KMS-11 (cell line): Measurements from ENCODE around the gene RIMS1.

Source experiments
- H2AFZ ChIP-seq: fragments of 200-600 bp; sonication (generic); 2 replicates; pipeline ENCODE4 v1.6.1; 2016; ENCODE audit warnings: antibody characterized with exemption, mixed run types, low read depth
- H3K27ac ChIP-seq: fragments of 200-600 bp; sonication (generic); 2 replicates; pipeline ENCODE4 v1.6.1; 2016; ENCODE audit warnings: mild to moderate bottlenecking, mixed run types
- H3K27me3 ChIP-seq: fragments of 200-600 bp; sonication (generic); 2 replicates; pipeline ENCODE4 v1.6.1; 2017; ENCODE audit warnings: mild to moderate bottlenecking, low read depth, mixed run types, moderate library complexity; ENCODE audit not compliant: insufficient read depth
- H3K36me3 ChIP-seq: fragments of 200-600 bp; sonication (generic); 2 replicates; pipeline ENCODE4 v1.6.1; 2017; ENCODE audit warnings: mild to moderate bottlenecking, mixed run types; ENCODE audit not compliant: insufficient read depth
- H3K4me1 ChIP-seq: fragments of 200-600 bp; sonication (generic); 2 replicates; pipeline ENCODE4 v1.6.1; 2016; ENCODE audit warnings: mild to moderate bottlenecking, low read depth, mixed run types; ENCODE audit not compliant: poor library complexity, severe bottlenecking
- H3K4me2 ChIP-seq: fragments of 200-600 bp; sonication (generic); 2 replicates; pipeline ENCODE4 v1.7.0; 2016; ENCODE audit warnings: mild to moderate bottlenecking, mixed run types
- H3K4me3 ChIP-seq: fragments of 200-600 bp; sonication (generic); IDR thresholded peaks from 2 replicates; pipeline ENCODE4 v1.6.1; 2017; ENCODE audit warnings: low read depth, low read length, mixed read lengths; ENCODE audit not compliant: insufficient read depth
- H3K79me2 ChIP-seq: fragments of 200-600 bp; sonication (generic); 2 replicates; pipeline ENCODE4 v1.6.1; 2016; ENCODE audit warnings: low read depth, mixed run types; ENCODE audit not compliant: insufficient read depth
- H3K9ac ChIP-seq: fragments of 200-600 bp; sonication (generic); 2 replicates; pipeline ENCODE4 v1.6.1; 2016; ENCODE audit warnings: mild to moderate bottlenecking, mixed run types
- H4K20me1 ChIP-seq: fragments of 200-600 bp; sonication (generic); 2 replicates; pipeline ENCODE4 v1.6.1; 2016; ENCODE audit warnings: mild to moderate bottlenecking, mixed run types; ENCODE audit not compliant: insufficient read depth
- CTCF ChIP-seq: fragments of 200-600 bp; sonication (generic); conservative IDR thresholded peaks from 2 replicates; pipeline ENCODE4 v1.6.1; 2017; ENCODE audit warnings: low read depth, mild to moderate bottlenecking, antibody characterized with exemption, low read length, moderate library complexity, mixed read lengths

The RIMS1 gene

GRCh38 chr6:72064399-72064975 lies 178.1 kb downstream of the RIMS1 start:
- TF ChIP-seq CTCF: no peak
- no peak overlapping the region for H3K9ac ChIP-seq
- no peak overlapping the region for H3K27ac ChIP-seq
- no peak overlapping the region for H2AFZ ChIP-seq
- H4K20me1 ChIP-seq: no peaks in the 10 kb centered on the region
- no peak overlapping the region for H3K4me2 ChIP-seq
- no peak overlapping the region for H3K4me3 ChIP-seq
- no peaks in the 10 kb centered on the region for H3K36me3 ChIP-seq
- H3K79me2 ChIP-seq: no peaks in the 10 kb centered on the region
- H3K4me1 ChIP-seq: no peaks in the 10 kb centered on the region
- no peaks in the 10 kb centered on the region for H3K27me3 ChIP-seq

DNA sequence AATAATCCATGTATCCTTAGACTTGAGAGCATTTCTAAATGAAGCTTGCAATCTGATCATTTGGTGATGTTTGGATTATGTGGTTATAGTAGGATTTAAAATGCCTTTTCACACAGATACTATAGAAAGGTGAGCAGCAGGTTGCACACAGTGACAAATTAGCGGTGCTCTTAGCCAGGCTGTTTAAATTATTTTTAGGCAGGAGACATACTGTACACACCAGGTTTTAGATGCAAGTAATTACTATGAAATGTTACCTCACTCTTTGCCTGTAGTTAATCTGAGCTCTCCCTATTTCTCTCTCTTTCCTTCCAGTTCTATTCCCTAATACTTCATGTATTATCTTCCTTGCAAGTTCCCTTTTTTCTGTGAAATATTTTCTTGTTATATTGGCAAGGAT lies 191.7 kb downstream of the RIMS1 start:
- Histone ChIP-seq H3K4me1 (no peaks in the 10 kb centered on the region), H3K79me2 (no peaks in the 10 kb centered on the region), H2AFZ (no peak overlapping the region), H3K36me3 (no peaks in the 10 kb centered on the region), H3K4me3 (no peak overlapping the region), H3K4me2 (no peak overlapping the region), H4K20me1 (no peaks in the 10 kb centered on the region), H3K9ac (no peak overlapping the region), H3K27me3 (no peaks in the 10 kb centered on the region), H3K27ac (no peak overlapping the region)
- no peak for TF ChIP-seq CTCF

DNA sequence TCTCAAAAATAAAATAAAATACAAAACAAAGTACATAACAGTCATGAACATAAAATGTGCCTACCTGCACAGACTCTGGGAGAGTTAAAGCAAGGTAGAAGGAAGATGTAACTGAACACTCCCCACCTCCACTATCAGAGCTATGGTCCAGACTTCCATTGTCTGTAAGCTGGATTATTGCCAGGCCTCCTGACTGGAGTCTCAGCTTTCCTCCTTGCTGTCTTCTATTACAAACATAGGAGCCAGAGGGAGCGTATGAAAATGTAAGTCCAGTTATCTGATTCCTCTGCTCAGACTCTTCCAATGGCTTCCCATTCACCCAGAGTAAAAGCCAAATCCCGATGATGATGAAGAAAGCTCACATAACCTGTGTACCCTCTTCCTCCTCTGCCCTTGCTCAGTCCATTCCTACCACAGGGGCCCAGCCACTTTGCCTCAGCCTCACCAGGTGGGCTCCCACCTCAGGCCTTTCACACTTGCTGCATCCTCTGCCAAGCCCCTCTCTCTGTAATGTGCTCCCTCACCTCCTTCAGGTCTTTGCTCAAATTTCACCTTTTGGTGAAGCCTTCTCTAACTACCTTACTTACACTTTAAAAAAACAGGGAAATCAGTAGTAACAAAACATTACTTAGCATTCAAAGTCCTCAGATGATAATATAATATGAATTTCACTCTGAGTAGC lies 194.1 kb downstream of the RIMS1 start:
- TF ChIP-seq CTCF: no peak
- Histone ChIP-seq H2AFZ (no peak overlapping the region), H3K27ac (no peak overlapping the region)

GRCh38 chr6:72081871-72082270 lies 195.5 kb downstream of the RIMS1 start:
- no peaks in the 10 kb centered on the region for H3K79me2 ChIP-seq
- H3K4me3 ChIP-seq: no peak overlapping the region
- no peak overlapping the region for H2AFZ ChIP-seq
- H3K27me3 ChIP-seq: no peaks in the 10 kb centered on the region
- no peak overlapping the region for H3K9ac ChIP-seq
- H3K36me3 ChIP-seq: no peaks in the 10 kb centered on the region
- H3K4me2 ChIP-seq: no peak overlapping the region
- no peak for TF ChIP-seq CTCF
- H4K20me1 ChIP-seq: no peaks in the 10 kb centered on the region
- H3K4me1 ChIP-seq: no peaks in the 10 kb centered on the region
- no peak overlapping the region for H3K27ac ChIP-seq

More for the DNA sequence above, 194.1 kb downstream of the RIMS1 start:
- no peaks in the 10 kb centered on the region for H3K27me3 ChIP-seq
- H3K4me2 ChIP-seq: no peak overlapping the region
- H3K79me2 ChIP-seq: no peaks in the 10 kb centered on the region
- H3K4me1 ChIP-seq: no peaks in the 10 kb centered on the region
- H3K36me3 ChIP-seq: no peaks in the 10 kb centered on the region
- H3K4me3 ChIP-seq: no peak overlapping the region
- no peaks in the 10 kb centered on the region for H4K20me1 ChIP-seq
- no peak overlapping the region for H3K9ac ChIP-seq
